ENCODE measurements around the gene CTBP1.
"Not testable (repeated sequence)": the region's sequence is repeated elsewhere in the genome, so short reads cannot be mapped to it uniquely, and the experiment has no call there.

Gene CTBP1

DNA sequence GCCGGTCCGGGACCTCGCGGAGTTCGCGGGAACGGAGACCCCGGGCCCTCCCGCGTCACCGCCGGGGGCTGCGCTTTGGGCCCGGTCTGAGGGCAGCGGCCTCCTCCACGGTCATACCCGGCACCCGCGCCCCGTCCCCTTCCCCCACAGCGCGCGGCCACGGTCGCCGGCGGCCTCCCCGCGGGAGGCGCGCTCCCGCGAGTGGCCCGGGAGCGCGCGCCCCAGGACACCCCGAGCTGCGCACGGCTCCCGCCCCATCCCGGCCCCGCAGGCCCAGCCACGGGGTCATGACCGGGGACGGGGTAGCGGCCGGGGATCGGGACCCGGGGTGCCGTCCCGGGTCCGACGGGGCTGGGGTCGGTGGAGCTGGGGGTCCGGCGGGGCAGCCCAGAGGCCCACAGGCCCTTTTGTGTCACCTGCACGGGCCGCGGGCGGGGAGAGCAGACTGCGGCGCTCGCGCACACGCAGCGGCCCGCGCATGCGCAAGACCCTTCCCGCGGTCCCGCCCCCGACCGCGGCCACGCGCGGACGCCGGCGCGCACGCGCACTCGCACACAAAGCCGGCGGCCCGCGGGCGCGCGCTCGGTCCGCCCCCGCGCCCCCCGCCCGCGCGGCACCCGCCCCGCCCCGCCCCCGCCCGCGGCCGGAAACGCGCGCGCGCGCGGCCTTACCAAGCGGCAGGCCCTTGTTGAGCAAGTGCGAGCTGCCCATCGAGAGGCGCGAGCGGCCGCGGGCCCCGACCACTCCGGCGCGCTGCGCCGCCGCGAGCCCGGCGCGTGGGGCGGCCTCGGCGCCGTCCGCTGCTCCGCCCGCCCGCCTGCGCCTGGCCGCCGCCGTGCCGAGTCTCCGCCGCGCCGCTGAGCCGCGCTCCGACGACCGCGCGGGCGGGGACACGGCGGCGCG lies at the start of gene CTBP1:
TSS of gene CTBP1 (minus strand) at position 886 of the 903 bp plus-strand sequence. CDS start 7,799 bp downstream, outside the sequence.
- peak; percentile 42 for DNase-seq

DNA sequence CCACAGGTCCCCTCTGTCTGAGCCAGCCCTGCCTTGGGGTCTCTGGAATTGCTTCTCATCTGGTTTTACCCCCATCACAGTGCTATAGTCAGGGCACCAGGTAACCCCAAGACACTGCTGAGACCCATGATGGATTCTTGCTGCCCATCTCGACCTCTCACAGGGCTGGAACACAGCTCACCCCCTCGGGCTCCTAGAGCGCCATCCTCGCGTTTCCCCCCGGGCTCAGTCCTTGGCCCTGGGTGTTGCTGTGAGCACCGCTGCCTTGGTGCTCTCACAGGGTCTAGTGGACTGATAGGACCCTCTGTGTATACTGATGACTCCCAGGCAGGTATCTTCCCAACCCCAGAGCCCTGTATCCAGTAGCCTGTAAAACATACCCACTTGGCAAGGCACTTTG lies 49.5 kb upstream of the CTBP1 start:
- DNase-seq, result no peak

DNA sequence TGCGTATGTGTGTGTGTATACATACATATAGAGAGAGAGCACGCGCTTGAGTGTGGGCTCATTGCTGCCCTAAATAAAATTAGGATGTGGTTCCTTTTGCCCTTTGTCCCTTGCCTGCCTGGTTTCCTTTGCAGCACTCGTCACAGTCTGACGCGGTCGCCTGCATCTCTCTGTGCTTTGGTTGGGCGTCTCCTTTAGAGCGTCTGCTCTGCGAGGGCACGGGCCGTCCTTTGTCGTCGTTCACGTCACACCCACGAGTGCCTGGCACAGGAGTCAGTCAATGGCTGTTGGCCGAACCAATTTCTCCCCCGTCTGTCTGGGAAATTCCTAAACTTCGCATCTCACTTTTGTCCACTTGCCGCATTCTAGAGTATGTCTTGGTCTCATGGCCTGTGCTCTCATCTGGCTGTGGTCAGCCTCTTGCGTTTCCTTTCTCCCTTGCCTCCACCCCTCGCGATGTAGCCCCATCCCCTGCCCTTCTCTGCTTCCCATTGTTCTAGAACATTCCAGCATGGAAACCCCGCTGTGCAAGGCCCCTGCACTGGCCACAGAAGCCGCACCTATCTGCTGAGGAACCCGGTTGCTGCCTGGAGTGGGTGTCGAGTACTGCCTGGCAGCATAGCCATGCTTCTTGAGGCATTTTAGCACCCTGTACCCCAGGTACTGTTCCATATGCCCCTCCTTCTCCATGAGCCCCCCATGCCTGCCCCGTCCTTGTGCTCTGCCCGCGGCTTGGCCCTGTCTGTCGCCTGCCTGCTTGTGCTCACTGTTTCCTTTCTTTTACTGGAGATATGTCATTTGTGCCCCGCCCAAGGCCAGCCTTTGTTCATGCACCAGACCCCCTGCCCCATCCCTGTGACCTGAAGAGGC lies 48.8 kb upstream of the CTBP1 start:
- DNase-seq, result no peak

DNA sequence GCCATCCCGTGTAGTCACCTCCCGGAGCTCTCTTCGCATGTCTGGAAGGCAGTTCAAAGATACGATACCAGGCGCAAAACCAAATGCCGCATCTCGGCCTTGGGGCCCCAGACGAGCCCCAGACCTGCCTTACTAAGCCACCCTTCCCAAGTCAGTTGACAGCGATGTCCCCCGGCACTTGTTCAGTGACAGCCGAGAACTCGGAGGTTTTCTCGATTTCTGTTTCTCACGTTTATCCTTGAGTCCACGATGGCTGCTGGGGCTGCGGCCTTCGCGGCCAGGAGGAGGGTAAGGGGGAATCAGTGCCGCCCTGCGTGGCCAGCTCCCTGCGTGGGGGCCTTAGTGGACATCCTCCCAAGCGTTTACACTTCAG lies 48.1 kb upstream of the CTBP1 start:
- no peak for DNase-seq

DNA sequence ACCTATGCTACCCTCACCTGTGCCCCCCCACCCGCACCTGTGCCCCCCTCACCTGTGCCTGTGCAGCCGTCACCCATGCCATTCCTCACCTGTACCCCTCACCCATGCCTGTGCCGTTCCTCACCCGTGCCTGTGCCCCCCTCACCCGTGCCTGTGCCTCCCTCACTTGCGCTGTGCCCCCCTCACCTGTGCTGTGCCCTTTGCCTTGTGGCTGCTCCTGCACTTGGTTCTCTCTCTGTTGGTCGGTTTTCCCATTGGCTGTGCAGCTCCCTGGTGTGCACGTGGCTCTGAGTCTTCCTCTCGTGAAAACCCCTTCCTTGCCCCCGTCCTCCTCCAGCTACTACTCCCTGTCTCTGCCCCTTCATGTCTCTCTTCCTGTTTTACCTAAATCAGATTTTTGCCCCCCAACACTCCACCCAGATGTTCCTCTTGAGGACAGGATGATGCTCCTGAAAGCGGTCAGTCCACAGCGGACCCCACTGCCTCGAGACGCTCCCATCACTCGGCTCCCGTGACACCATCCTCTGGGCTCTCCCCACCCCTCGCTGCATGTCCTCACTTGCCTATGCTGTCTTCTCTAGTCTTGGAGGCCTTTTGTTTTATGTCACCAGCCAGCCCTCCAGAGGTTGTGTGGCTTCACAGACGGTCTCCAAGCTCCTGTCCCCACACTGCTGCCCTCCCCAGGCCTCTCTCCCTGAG lies 47.5 kb upstream of the CTBP1 start:
- no peak for DNase-seq

DNA sequence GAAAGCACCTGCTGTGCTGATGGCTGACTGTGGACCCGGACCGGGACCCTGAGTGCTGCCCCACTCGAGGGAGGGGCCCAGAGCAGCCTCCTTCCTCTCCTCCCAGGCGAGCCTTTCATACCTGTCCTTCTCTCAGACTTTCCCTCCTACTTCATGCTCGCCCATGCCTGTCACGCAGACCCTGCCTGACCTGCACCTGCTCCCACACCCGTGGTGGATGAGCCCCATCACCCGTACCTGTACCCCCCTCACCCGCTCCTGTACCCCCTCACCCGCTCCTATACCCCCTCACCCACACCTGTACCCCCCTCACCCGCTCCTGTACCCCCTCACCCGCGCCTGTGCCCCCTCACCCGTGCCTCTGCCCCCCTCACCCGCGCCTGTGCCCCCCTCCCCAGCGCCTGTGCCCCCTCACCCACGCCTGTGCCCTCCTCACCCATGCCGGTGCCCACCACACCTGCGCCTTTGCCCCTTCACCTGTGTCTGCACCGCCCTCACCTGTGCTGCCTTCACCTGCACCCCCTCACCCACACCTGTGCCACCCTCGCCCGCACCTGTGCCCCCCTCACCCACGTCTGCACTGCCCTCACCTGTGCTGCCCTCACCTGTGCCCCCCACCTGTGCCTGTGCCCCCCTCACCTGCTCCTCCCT lies 46.6 kb upstream of the CTBP1 start:
- DNase-seq, result no peak

DNA sequence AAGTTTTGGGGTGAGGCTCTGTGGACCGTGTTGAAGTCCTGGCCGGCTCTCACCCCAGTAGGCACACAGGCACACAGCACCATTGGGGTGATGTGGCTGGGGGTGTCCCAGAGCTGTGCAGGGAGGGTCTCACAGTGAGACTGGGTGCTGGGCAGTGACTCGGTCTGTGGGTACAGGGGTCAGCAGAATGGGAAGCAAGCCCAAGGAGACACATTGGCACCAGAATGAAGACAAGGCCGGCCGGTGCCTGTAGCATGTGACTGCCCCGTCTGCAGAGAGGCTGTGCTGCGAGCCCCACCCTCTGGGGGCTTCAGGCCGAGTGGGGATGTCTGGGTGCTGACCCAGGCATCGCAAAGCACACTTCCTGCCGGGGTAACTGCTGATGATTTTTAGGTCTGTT lies 46.0 kb upstream of the CTBP1 start:
- DNase-seq, result no peak

DNA sequence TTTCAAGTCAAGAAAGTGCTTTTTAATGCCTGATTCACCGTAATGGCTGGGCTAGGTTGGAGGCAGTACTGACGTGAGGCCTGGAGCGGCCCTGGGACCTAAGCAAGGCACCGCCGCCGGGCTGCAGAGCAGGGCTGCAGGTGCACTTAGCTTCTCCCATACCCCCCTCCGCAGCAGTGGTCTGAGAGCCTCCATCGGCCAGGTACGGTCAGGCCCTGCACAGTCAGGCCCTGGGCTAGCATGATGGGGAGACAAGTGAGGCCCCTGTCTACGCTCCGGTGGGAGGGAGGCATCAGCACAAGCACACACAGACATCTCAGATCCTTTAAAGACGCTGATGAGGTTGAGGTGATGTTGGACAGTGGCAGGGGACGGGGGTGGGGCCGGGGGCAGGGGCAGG lies 45.5 kb upstream of the CTBP1 start:
- DNase-seq, result no peak

DNA sequence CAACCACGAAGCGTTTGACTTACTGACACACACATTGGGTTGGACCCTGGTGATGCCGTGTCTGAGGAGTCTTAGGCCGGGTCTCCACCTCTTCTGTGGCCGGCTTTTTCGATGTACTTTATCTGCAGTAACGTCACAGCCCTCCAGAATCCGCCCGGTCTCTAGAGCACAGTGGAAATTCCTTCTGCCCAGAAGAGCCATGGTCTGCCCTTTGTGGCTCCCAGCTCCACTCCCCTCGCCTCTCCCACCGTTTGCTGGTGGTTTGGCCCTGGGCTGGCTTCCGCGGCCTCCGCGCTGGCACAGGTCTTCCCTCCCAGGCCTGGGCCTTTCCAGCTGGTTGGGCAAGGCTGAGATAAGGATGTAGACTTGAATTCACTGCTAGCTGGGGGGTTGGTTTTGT lies 45.1 kb upstream of the CTBP1 start:
- DNase-seq, result no peak

DNA sequence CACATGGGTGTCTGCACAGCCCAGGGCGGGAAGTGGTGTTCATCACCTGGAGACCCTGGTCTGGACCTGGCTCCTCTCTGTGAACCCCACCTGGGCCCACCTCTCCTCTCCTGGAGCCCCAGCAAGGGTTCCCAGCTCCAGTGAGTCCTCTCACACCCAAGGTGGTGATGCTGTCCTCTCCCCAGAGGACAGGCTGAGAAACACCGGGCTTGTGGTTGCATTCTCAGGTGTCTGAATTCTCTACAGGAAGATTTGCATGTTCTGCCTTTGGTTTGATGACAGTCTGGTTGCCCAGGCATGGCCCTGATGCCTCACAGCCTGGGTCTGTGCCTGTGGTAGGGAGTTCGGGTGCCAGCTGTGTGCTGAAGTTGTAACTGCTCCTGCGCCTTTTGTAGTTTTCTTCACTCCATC lies 44.6 kb upstream of the CTBP1 start:
- DNase-seq, result no peak

DNA sequence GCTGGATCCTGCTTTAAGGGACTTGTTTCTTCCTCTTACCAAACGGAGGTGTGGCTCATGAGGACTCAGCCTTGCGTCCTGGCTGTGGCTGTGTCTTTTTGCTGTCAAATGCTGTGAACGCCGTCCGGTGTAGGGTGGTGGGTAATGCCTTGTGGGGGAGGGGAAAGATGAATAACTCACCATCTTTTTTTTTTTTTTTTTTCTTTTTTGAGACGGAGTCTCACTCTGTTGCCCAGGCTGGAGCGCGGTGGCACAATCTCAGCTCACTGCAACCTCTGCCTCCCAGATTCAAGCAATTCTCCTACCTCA lies 43.7 kb upstream of the CTBP1 start:
- DNase-seq, result not testable (repeated sequence)

DNA sequence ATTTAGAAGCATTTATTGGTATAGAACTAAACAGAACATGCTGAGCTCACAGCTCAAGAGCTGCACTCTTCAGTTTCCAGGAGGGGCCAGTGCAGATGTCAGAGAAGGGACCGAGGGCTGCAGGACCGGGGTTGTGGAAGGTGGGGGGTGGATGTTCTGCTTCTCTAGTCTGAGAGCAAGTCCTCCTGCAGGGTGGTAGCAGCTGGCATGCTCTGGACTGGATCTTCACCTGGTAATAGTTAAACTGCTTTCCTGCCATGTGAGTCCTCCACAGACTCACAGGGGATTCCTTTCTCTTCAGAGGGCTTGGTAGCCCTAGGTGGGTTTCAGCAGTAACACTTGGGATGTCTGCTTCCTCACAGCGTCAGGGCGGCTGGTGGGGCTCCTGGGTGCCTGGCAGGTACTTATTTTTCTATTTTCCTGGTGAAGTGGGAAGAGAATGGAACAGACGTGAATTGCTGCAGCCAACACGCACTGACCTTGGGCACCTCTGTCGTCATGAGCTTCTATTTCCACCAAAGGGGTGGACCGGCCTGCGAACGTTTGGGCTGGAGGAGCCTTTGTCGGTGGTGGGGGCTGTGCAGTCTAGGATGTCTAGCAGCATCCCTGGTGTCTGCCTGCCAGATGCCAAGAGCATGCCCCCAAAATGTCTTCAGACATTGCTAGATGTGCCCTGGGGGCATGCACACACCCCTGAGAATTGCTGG lies 43.2 kb upstream of the CTBP1 start:
- no peak for DNase-seq

DNA sequence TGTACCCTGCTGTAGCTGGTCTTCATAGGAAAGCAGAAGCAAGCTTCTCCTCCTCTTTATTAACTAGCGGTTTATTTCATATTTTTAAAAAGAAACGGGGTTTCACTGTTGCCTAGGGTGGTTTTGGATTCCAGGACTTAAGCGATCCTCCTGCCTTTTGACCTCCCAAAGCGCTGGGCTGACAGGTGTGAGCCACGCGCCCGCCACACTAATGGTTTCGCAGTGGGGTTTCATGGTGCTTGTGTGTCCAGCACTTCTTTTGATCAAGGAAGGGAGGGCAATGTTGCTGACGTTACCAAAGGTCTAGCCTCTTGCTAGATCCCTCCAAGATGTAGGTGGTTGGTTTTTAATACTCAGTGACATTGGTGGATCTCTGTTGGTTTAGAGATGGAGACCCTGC lies 42.2 kb upstream of the CTBP1 start:
- DNase-seq, result no peak

DNA sequence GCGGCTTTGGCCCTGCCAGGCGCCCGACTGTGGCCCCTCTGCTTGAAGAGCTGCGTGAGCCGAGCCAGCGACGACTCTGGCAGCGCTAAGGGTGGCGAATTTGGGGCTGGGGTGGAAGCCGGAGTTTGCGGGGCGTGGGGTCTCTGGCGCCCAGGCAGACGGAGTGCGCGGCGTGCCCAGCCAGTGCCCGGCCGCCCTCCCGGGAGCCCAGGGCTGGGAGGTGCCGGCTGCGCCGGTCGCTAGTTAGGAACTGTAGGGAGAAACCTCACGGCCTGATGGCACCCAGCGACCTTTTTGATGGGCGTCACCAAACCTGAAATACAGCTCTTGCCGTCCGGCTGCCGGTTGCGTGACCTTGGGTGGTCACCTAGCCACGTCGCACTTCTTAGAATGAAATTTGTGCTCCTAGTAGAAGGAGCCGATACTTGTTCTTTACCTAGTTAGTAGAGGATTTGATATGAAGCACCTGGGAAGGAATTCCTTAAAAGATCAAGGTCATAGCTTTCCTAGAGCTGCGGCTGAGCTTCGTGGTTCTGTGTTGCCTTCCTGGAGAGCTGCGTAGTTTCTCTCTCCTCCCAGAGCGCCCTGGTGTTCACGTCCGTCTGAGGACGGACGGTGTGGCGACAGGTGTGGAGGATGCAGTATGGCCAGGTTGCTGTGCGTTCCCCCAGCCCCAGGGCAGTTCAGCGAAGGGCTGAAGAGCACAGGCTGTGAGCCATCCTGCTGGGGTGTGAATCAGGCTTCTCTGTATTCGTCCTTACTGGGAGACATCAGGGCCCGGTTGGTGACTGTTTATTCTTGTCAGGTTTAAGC lies 41.4 kb upstream of the CTBP1 start:
- DNase-seq, result no peak

DNA sequence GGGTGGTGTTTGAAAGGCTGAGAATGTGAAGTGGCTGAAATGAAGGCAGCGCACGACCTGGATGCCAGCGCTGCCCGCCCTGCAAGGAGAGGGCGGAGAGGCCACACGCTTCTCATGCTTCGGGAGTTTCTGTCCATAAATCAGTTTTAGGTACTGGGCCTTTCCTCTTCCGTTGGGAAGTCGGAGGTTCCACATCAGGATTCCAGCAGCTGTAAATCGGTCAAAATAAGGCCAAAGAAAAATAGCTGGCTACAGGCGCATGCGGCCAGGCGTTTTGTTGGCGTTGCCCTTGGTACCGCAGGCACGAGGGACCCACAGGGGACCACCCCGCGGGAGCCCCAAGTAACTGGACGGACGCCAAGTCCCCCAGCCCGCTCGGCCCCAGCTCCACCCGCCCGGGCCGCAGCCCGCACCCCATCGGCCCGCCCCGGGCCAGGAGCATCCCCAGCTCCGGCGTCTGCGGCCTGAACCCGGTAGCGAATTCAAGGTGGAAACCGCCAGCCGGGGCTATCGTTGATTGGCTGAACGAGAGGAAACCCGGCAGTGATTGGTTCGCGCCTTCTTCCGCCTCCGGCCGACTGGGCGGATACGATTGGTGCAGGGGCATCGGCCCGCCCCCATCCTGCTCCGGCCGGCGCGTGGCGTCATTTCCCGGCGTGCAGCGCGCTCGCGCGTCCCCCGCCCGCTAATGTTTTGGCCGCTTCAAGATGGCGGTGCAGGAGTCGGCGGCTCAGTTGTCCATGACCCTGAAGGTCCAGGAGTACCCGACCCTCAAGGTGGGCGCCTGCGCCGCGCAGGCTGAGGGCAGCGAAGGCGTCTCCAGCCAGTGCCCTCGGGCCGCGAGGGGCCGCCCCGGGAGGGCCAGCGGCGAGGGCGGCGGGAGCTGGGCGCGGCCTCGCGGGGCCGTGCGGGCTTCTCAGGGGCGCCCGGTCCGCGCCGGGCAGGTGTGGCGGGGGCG lies 40.6 kb upstream of the CTBP1 start, which contains the start of gene MAEA:
TSS of gene MAEA (plus strand) at position 685 of the 958 bp plus-strand sequence. CDS start at position 708, 23 bp downstream.
- peak; percentile 91 for DNase-seq

DNA sequence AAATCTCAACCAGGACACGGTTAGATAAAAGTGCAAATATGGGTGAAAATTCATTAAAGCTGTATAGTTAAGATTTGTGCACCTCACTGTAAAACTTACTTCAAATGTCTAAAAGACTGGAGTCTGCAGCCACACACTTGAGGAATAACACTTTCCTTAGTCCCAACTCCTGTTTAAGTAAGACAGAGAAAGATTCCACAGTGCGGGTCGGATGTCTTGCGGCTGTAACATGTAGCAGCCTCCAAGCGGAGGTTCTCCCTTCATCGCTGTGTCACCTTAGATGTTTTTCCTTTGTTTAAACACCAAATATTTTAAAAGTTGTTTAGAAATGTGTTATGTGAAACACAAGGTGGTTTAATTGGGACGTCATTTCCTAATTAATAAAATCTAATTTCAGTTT lies 39.9 kb upstream of the CTBP1 start:
- DNase-seq, result no peak

DNA sequence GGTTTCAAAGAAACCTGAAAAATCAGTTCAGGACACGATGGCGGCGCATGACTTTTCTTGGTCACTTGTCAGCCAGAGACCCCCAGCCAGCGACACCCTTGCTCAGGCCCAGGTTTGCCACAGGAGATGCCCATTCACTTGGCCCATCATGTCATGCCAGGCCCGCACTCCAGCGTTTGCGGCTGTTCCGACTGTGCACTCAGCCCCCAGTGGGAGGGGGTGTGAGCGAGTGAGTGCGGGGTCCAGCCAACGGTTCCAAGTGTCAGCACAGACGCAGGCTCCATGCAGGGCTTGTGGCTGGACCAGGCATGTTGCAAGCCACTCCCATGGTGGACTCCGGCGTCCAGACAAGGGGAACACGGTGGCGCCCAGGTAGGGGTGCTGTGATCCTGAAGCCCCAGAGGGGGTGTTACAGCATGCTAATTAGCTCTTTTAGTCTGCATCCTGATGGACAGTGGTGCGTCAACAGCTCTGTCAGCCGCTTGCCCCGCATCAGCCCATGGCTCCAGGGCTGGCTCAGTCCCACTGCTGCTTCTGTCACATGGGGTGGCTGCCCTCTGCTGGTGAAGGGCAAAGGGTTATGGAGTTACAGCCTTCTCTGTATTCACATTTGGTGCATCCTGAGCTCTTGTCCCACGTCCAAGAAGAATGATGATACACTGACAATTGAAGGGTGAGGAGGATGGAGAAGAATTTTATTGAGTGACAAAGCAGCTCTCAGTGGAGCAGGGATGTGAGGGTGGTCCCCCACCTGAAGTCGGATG lies 37.0 kb upstream of the CTBP1 start:
- no peak for DNase-seq

DNA sequence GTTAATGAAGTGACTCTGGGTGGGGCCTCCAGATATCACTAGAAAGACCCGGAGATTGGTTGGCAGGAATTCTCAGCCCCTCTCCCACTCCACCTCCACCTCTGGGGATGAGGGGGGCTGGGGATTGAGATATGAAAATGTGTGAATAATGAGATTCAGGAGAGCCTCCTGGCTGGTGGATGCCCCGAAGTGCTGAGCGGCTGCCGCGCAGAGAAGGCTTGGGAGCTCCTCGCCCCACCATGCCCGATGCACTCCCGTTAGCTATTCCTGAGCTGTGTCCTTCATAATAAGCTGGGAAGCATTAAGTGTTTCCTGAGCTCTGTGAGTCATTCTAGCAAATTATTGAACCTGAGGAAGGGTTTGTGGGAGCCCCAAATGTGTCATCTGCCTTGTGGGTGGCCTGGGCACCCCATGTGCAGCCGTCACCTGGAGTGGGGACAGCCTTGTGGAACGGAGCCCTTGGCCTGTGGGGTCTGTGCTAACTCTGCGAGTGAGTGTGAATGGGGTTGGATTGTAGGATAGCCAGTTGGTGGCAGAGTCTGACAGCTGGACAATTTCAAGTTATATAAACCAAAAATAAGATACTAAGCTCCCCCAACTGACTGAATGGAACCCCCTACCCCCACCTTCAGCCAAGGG lies 36.3 kb upstream of the CTBP1 start:
- no peak for DNase-seq

DNA sequence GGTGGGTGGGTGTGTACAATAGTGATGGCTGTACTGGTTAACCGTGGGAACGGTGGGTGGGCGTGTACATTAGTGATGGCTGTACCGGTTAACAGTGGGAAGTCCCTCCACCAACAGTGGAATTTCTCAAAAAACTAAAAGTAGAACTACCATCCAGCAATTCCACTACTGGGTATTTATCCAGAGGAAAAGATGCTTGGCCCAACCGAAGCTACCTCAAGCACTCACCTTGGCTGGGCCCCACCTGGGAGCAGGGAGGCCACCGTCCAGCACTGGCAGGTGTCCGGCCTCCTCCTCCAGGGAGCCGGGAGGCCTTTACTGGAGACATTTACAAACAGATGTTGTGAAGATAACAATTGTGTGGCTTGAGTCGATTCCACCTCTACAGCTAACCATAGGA lies 34.8 kb upstream of the CTBP1 start:
- DNase-seq, result no peak

Measured in NCI-H1694 treated with DMSO at 0.1 percent for 48 hours (cell line).